ENCODE results near the gene EPHA2. TPM values are rescaled to one million over a fixed set of nuclear protein-coding genes. Genes with fewer than 3 reads are reported as not detected.
A peak's percentile ranks its signal among the peaks of the same experiment; 100 is the strongest.
"Not testable (repeated sequence)": the region's sequence is repeated elsewhere in the genome, so short reads cannot be mapped to it uniquely, and the experiment has no call there.

The EPHA2 gene
- total and polyA plus RNA-seq, 4 donors, result 2.9 to 11.1 (median 6.8) TPM

- H3K9ac ChIP-seq (ENCODE audit: low read depth in 1 of 2, low read length in 2 of 2), result no peak overlapping the region
- no peak for DNase-seq (ENCODE audit: low spot score)
- H3K27ac ChIP-seq (ENCODE audit: low read depth in 1 of 2, low read length in 2 of 2), result no peak overlapping the region
- H3K27me3 ChIP-seq (ENCODE audit: control insufficient read depth in 4 of 4, insufficient read depth in 4 of 4, low read length in 3 of 4), result no peaks in the 10 kb centered on the region
- peaks cover 0 to 2% (median under 1%) of the 10 kb centered on the region in 4 donors for H3K4me1 ChIP-seq (ENCODE audit: control insufficient read depth in 4 of 4, insufficient read depth in 4 of 4, low read length in 3 of 4)
- no peak overlapping the region for H3K4me3 ChIP-seq (ENCODE audit: low read depth in 1 of 3, low read length in 3 of 3)
- H3K36me3 ChIP-seq (ENCODE audit: control insufficient read depth in 4 of 4, insufficient read depth in 3 of 4, low read depth in 1 of 4, low read length in 3 of 4), result no peaks in the 10 kb centered on the region
- WGBS, result 66% methylated on average over 17 of the region's 17 CpGs
- H3K9me3 ChIP-seq (ENCODE audit: control insufficient read depth in 4 of 4, low read length in 3 of 4), result no peaks in the 10 kb centered on the region
- no peak for TF ChIP-seq FOXA1 (IDR thresholded peaks at IDR 0.05)
- no peak for TF ChIP-seq EGR1 (IDR thresholded peaks at IDR 0.05; ENCODE audit: low read depth in 2 of 2)
- TF ChIP-seq MAX (IDR thresholded peaks at IDR 0.05), result no peak
- no peak for TF ChIP-seq FOXA2 (IDR thresholded peaks at IDR 0.05)
- peak; percentile 26 for TF ChIP-seq SP1 (IDR thresholded peaks at IDR 0.05)
- no peak for TF ChIP-seq HNF4A (conservative IDR thresholded peaks at IDR 0.05)
- no peak for TF ChIP-seq GABPA (IDR thresholded peaks at IDR 0.05 in 1 of 2, conservative IDR thresholded peaks at IDR 0.05 in 1 of 2)
- peak in 1 of 2 donors; percentile 36 for TF ChIP-seq RXRA (IDR thresholded peaks at IDR 0.05)
- no peak for TF ChIP-seq TAF1 (conservative IDR thresholded peaks at IDR 0.05)
- peak in 1 of 2 donors; percentile 14 for TF ChIP-seq JUND (IDR thresholded peaks at IDR 0.05)
Observed at GRCh38 chr1:16164213-16165072, 8.6 kb upstream of the EPHA2 start.

- H3K9me3 ChIP-seq (ENCODE audit: control insufficient read depth in 4 of 4, low read length in 3 of 4); H3K4me3 ChIP-seq (ENCODE audit: low read depth in 1 of 3, low read length in 3 of 3); DNase-seq (ENCODE audit: low spot score); H3K27me3 ChIP-seq (ENCODE audit: control insufficient read depth in 4 of 4, insufficient read depth in 4 of 4, low read length in 3 of 4); H3K36me3 ChIP-seq (ENCODE audit: control insufficient read depth in 4 of 4, insufficient read depth in 3 of 4, low read depth in 1 of 4, low read length in 3 of 4); H3K4me1 ChIP-seq (ENCODE audit: control insufficient read depth in 4 of 4, insufficient read depth in 4 of 4, low read length in 3 of 4); H3K9ac ChIP-seq (ENCODE audit: low read depth in 1 of 2, low read length in 2 of 2); H3K27ac ChIP-seq (ENCODE audit: low read depth in 1 of 2, low read length in 2 of 2): not testable (repeated sequence)
- 91% methylated on average over 12 of the region's 12 CpGs for WGBS
Observed at GRCh38 chr1:16163608-16164212, 7.8 kb upstream of the EPHA2 start.

GRCh38 chr1:16162163-16162822, 6.4 kb upstream of the EPHA2 start:
- Histone ChIP-seq H3K9me3 (ENCODE audit: control insufficient read depth in 4 of 4, low read length in 3 of 4) (no peaks in the 10 kb centered on the region), H3K9ac (ENCODE audit: low read depth in 1 of 2, low read length in 2 of 2) (no peak overlapping the region), H3K36me3 (ENCODE audit: control insufficient read depth in 4 of 4, insufficient read depth in 3 of 4, low read depth in 1 of 4, low read length in 3 of 4) (no peaks in the 10 kb centered on the region), H3K4me1 (ENCODE audit: control insufficient read depth in 4 of 4, insufficient read depth in 4 of 4, low read length in 3 of 4) (peaks cover 0 to 1% (median 0%) of the 10 kb centered on the region in 4 donors), H3K27me3 (ENCODE audit: control insufficient read depth in 4 of 4, insufficient read depth in 4 of 4, low read length in 3 of 4) (no peaks in the 10 kb centered on the region), H3K27ac (ENCODE audit: low read depth in 1 of 2, low read length in 2 of 2) (no peak overlapping the region), H3K4me3 (ENCODE audit: low read depth in 1 of 3, low read length in 3 of 3) (no peak overlapping the region)
- WGBS, result 56% methylated on average over 32 of the region's 32 CpGs
- no peak for DNase-seq (ENCODE audit: low spot score)
- TF ChIP-seq SP1 (IDR thresholded peaks at IDR 0.05), result no peak
- no peak for TF ChIP-seq JUND (IDR thresholded peaks at IDR 0.05)
- TF ChIP-seq ATF3 (IDR thresholded peaks at IDR 0.05), result no peak
- no peak for TF ChIP-seq CTCF (IDR thresholded peaks at IDR 0.05; ENCODE audit: low read depth, low read length, missing input control)
- no peak for TF ChIP-seq GABPA (IDR thresholded peaks at IDR 0.05 in 1 of 2, conservative IDR thresholded peaks at IDR 0.05 in 1 of 2)
- TF ChIP-seq RXRA (IDR thresholded peaks at IDR 0.05), result no peak
- no peak for TF ChIP-seq HNF4G (IDR thresholded peaks at IDR 0.05)
- no peak for TF ChIP-seq MAX (IDR thresholded peaks at IDR 0.05)

Data from liver (tissue), 9 donors.